ENCODE measurements around the gene CABP2. TPM values are rescaled to one million over a fixed set of nuclear protein-coding genes. Genes with fewer than 3 reads are reported as not detected.

Gene CABP2
- total RNA-seq, 2 donors from 2014 or later: not detected

- Histone ChIP-seq H3K36me3 (no peaks in the 10 kb centered on the region), H3K4me3 (no peak overlapping the region), H3K9me3 (peaks cover 0 to 15% of the 10 kb centered on the region in 2 donors), H3K4me1 (no peaks in the 10 kb centered on the region), H3K27ac (no peak overlapping the region), H3K27me3 (no peaks in the 10 kb centered on the region)
- DNase-seq (ENCODE audit: low spot score): no peak
- TF ChIP-seq CTCF (IDR thresholded peaks at IDR 0.05): no peak
Observed at GRCh38 chr11:67534070-67534679, 10.9 kb upstream of the CABP2 start.

GRCh38 chr11:67532889-67533288 lies 9.6 kb upstream of the CABP2 start:
- peaks cover 0 to 15% of the 10 kb centered on the region in 2 donors for H3K9me3 ChIP-seq
- DNase-seq (ENCODE audit: low spot score): no peak
- TF ChIP-seq CTCF (IDR thresholded peaks at IDR 0.05): no peak
- H3K36me3 ChIP-seq: no peaks in the 10 kb centered on the region
- H3K27ac ChIP-seq: peak overlapping the region in 1 of 2 donors; percentile 51
- no peaks in the 10 kb centered on the region for H3K27me3 ChIP-seq
- H3K4me1 ChIP-seq: no peaks in the 10 kb centered on the region
- no peak overlapping the region for H3K4me3 ChIP-seq

GRCh38 chr11:67530282-67530592 lies 7.0 kb upstream of the CABP2 start:
- no peak for TF ChIP-seq CTCF (IDR thresholded peaks at IDR 0.05)

GRCh38 chr11:67528376-67528775 lies 5.1 kb upstream of the CABP2 start:
- Histone ChIP-seq H3K27me3 (no peaks in the 10 kb centered on the region), H3K9me3 (no peaks in the 10 kb centered on the region), H3K4me3 (no peak overlapping the region), H3K36me3 (no peaks in the 10 kb centered on the region), H3K27ac (no peak overlapping the region), H3K4me1 (no peaks in the 10 kb centered on the region)
- no peak for DNase-seq (ENCODE audit: low spot score)
- no peak for TF ChIP-seq CTCF (IDR thresholded peaks at IDR 0.05)

More at GRCh38 chr11:67530282-67530592, 7.0 kb upstream of the CABP2 start:
- Histone ChIP-seq H3K4me1 (no peaks in the 10 kb centered on the region), H3K9me3 (peaks cover 0 to 15% of the 10 kb centered on the region in 2 donors), H3K4me3 (no peak overlapping the region), H3K27ac (no peak overlapping the region), H3K36me3 (no peaks in the 10 kb centered on the region), H3K27me3 (no peaks in the 10 kb centered on the region)
- no peak for DNase-seq (ENCODE audit: low spot score)

GRCh38 chr11:67525275-67525976 lies 2.2 kb upstream of the CABP2 start:
- Histone ChIP-seq H3K27ac (no peak overlapping the region), H3K36me3 (no peaks in the 10 kb centered on the region), H3K27me3 (no peaks in the 10 kb centered on the region), H3K4me3 (no peak overlapping the region), H3K9me3 (no peaks in the 10 kb centered on the region), H3K4me1 (no peaks in the 10 kb centered on the region)
- DNase-seq (ENCODE audit: low spot score): no peak
- TF ChIP-seq CTCF (IDR thresholded peaks at IDR 0.05): no peak

GRCh38 chr11:67524480-67524808 lies 1.2 kb upstream of the CABP2 start:
- TF ChIP-seq CTCF (IDR thresholded peaks at IDR 0.05): no peak
- Histone ChIP-seq H3K4me1 (no peaks in the 10 kb centered on the region), H3K9me3 (no peaks in the 10 kb centered on the region), H3K27me3 (no peaks in the 10 kb centered on the region), H3K27ac (no peak overlapping the region), H3K4me3 (no peak overlapping the region), H3K36me3 (no peaks in the 10 kb centered on the region)
- no peak for DNase-seq (ENCODE audit: low spot score)
